ENCODE measurements around the gene ALG11.

The ALG11 gene

GRCh38 chr13:51974482-51974881 is 37.7 kb upstream of the ALG11 start:
- TF ChIP-seq MYC (IDR thresholded peaks at IDR 0.05; ENCODE audit: low read depth, low read length) (no peak), MAX (IDR thresholded peaks at IDR 0.05; ENCODE audit: low read depth, low read length) (no peak), POLR2A (IDR thresholded peaks at IDR 0.05; ENCODE audit: extremely low read depth, insufficient read length) (no peak), CTCF (IDR thresholded peaks at IDR 0.05; ENCODE audit: low read depth, low read length) (no peak)
- no peak overlapping the region for H3K4me3 ChIP-seq (ENCODE audit: low read depth, low read length)
- DNase-seq (ENCODE audit: low read depth), result no peak

GRCh38 chr13:51976423-51976822 is 35.8 kb upstream of the ALG11 start:
- H3K4me3 ChIP-seq (ENCODE audit: low read depth, low read length), result no peak overlapping the region
- DNase-seq (ENCODE audit: low read depth), result no peak
- TF ChIP-seq CTCF (IDR thresholded peaks at IDR 0.05; ENCODE audit: low read depth, low read length) (no peak), POLR2A (IDR thresholded peaks at IDR 0.05; ENCODE audit: extremely low read depth, insufficient read length) (no peak), MYC (IDR thresholded peaks at IDR 0.05; ENCODE audit: low read depth, low read length) (no peak), MAX (IDR thresholded peaks at IDR 0.05; ENCODE audit: low read depth, low read length) (no peak)

GRCh38 chr13:51976890-51977289 is 35.3 kb upstream of the ALG11 start:
- no peak for DNase-seq (ENCODE audit: low read depth)
- TF ChIP-seq MYC (IDR thresholded peaks at IDR 0.05; ENCODE audit: low read depth, low read length), result no peak
- no peak for TF ChIP-seq POLR2A (IDR thresholded peaks at IDR 0.05; ENCODE audit: extremely low read depth, insufficient read length)
- H3K4me3 ChIP-seq (ENCODE audit: low read depth, low read length), result no peak overlapping the region

- H3K4me3 ChIP-seq (ENCODE audit: low read depth, low read length), result no peak overlapping the region
- no peak for DNase-seq (ENCODE audit: low read depth)
- TF ChIP-seq POLR2A (IDR thresholded peaks at IDR 0.05; ENCODE audit: extremely low read depth, insufficient read length) (no peak), MAX (IDR thresholded peaks at IDR 0.05; ENCODE audit: low read depth, low read length) (no peak), MYC (IDR thresholded peaks at IDR 0.05; ENCODE audit: low read depth, low read length) (no peak), CTCF (IDR thresholded peaks at IDR 0.05; ENCODE audit: low read depth, low read length) (no peak)
Measured at GRCh38 chr13:51977625-51978024, 34.6 kb upstream of the ALG11 start.

GRCh38 chr13:51978796-51979556 is 33.2 kb upstream of the ALG11 start:
- no peak for TF ChIP-seq MYC (IDR thresholded peaks at IDR 0.05; ENCODE audit: low read depth, low read length)
- TF ChIP-seq CTCF (IDR thresholded peaks at IDR 0.05; ENCODE audit: low read depth, low read length), result no peak
- no peak; the same call in 1 of the 2 replicates for TF ChIP-seq MAX (IDR thresholded peaks at IDR 0.05; ENCODE audit: low read depth, low read length)
- no peak for TF ChIP-seq POLR2A (IDR thresholded peaks at IDR 0.05; ENCODE audit: extremely low read depth, insufficient read length)
- H3K4me3 ChIP-seq (ENCODE audit: low read depth, low read length), result no peak overlapping the region
- peak; percentile 21 for DNase-seq (ENCODE audit: low read depth)

- H3K4me3 ChIP-seq (ENCODE audit: low read depth, low read length), result no peak overlapping the region
- TF ChIP-seq POLR2A (IDR thresholded peaks at IDR 0.05; ENCODE audit: extremely low read depth, insufficient read length), result no peak
- TF ChIP-seq MAX (IDR thresholded peaks at IDR 0.05; ENCODE audit: low read depth, low read length), result no peak
- TF ChIP-seq CTCF (IDR thresholded peaks at IDR 0.05; ENCODE audit: low read depth, low read length), result no peak
- no peak for TF ChIP-seq MYC (IDR thresholded peaks at IDR 0.05; ENCODE audit: low read depth, low read length)
- DNase-seq (ENCODE audit: low read depth), result no peak
Measured at GRCh38 chr13:51980908-51981307, 31.3 kb upstream of the ALG11 start.
